WI38 (cell line): ENCODE results near the gene NIBAN1.
A peak's percentile ranks its signal among the peaks of the same experiment; 100 is the strongest.

Experiments used
- H3K4me3 ChIP-seq: 2 replicates; pipeline ENCODE4 v1.5.1; 2011; ENCODE audit warnings: low read depth, mild to moderate bottlenecking, control low read depth, low read length
- TF ChIP-seq, protein P1 (sequence below): IDR thresholded peaks from 2 replicates; pipeline ENCODE4 v1.5.1; 2012; ENCODE audit warnings: low read depth, mild to moderate bottlenecking, control low read depth, low read length

The NIBAN1 gene

GRCh38 chr1:184973272-184974055 is 844 bp downstream of the NIBAN1 start:
- peak overlapping the region; percentile 75 for H3K4me3 ChIP-seq
- TF ChIP-seq, protein P1, sequence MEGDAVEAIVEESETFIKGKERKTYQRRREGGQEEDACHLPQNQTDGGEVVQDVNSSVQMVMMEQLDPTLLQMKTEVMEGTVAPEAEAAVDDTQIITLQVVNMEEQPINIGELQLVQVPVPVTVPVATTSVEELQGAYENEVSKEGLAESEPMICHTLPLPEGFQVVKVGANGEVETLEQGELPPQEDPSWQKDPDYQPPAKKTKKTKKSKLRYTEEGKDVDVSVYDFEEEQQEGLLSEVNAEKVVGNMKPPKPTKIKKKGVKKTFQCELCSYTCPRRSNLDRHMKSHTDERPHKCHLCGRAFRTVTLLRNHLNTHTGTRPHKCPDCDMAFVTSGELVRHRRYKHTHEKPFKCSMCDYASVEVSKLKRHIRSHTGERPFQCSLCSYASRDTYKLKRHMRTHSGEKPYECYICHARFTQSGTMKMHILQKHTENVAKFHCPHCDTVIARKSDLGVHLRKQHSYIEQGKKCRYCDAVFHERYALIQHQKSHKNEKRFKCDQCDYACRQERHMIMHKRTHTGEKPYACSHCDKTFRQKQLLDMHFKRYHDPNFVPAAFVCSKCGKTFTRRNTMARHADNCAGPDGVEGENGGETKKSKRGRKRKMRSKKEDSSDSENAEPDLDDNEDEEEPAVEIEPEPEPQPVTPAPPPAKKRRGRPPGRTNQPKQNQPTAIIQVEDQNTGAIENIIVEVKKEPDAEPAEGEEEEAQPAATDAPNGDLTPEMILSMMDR, result no peak

- H3K4me3 ChIP-seq, result peak overlapping the region; percentile 75
- TF ChIP-seq, protein P1, result no peak
Observed at GRCh38 chr1:184972315-184973055, 1.8 kb downstream of the NIBAN1 start.

GRCh38 chr1:184971522-184972265 is 2.6 kb downstream of the NIBAN1 start:
- H3K4me3 ChIP-seq, result peak overlapping the region; percentile 75
- TF ChIP-seq, protein P1, result no peak

GRCh38 chr1:184970691-184971161 is 3.6 kb downstream of the NIBAN1 start:
- TF ChIP-seq, protein P1, result no peak
- peak overlapping the region; percentile 30 for H3K4me3 ChIP-seq

- H3K4me3 ChIP-seq, result no peak overlapping the region
- TF ChIP-seq, protein P1, result no peak
Observed at GRCh38 chr1:184966989-184967388, 7.3 kb downstream of the NIBAN1 start.

DNA sequence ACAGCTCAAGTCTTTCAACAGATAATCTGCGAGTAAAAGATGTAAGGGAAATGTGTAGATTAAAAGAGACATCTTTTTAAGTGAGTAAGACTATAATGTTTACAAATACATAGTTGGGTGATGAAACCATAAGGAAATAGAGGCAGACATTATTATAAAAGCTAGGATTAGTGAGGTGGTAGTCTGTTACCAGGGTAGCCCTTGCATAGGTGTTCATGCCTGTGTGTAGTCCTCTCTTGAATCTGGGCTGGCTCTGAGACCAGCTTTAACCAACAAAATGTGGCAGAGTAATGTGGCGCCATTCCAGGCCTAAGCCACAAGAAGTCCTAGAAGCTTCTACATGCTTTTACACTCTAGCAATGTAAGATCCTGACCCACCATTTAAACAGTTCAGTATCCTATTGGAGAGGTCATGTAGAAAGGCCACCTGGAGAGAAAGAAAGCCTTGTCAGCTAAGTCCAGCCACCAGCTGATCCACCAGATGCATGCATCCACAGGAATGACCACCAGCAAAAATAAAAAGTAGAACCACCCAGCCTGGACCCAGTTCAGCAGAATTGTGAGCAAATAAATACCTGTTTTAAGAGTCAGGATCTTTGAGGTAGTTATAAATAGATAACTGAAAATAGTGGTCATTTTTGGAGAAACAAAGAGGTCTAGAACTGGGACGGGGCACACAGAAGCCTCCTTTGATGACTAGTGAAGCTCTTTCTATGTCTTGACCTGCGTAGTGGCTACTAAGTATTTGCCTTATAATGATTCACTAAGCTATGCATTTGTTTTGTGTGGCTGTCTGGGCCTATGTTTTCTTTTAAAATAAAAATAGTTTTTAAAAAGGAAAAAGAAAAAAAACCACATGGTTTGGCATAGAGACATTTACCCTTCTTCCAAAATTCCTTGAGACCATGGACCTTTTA is 8.1 kb downstream of the NIBAN1 start:
- no peak overlapping the region for H3K4me3 ChIP-seq
- TF ChIP-seq, protein P1, result no peak
